ENCODE results near the gene GOLGB1.
A peak's percentile ranks its signal among the peaks of the same experiment; 100 is the strongest.
"Not testable (repeated sequence)": the region's sequence is repeated elsewhere in the genome, so short reads cannot be mapped to it uniquely, and the experiment has no call there.

GOLGB1 gene

GRCh38 chr3:121757087-121757811 lies 7.7 kb upstream of the GOLGB1 start:
- TF ChIP-seq CTCF (conservative IDR thresholded peaks at IDR 0.05; ENCODE audit: low read depth, low read length), result no peak
- no peak overlapping the region for H3K4me3 ChIP-seq (ENCODE audit: low read length)
- no peak for DNase-seq (ENCODE audit: low read depth)

- TF ChIP-seq CTCF (conservative IDR thresholded peaks at IDR 0.05; ENCODE audit: low read depth, low read length), result no peak
- DNase-seq (ENCODE audit: low read depth), result no peak
- no peak overlapping the region for H3K4me3 ChIP-seq (ENCODE audit: low read length)
Measured at GRCh38 chr3:121752772-121753171, 3.2 kb upstream of the GOLGB1 start.

GRCh38 chr3:121752261-121752660 lies 2.7 kb upstream of the GOLGB1 start:
- DNase-seq (ENCODE audit: low read depth), result no peak
- no peak for TF ChIP-seq CTCF (conservative IDR thresholded peaks at IDR 0.05; ENCODE audit: low read depth, low read length)
- no peak overlapping the region for H3K4me3 ChIP-seq (ENCODE audit: low read length)

- TF ChIP-seq CTCF (conservative IDR thresholded peaks at IDR 0.05; ENCODE audit: low read depth, low read length), result no peak
- peak overlapping the region; percentile 90 for H3K4me3 ChIP-seq (ENCODE audit: low read length)
- DNase-seq (ENCODE audit: low read depth), result no peak
Measured at GRCh38 chr3:121750087-121750415, 510 bp upstream of the GOLGB1 start.

GRCh38 chr3:121748680-121749275 lies 763 bp downstream of the GOLGB1 start:
- no peak for TF ChIP-seq CTCF (conservative IDR thresholded peaks at IDR 0.05; ENCODE audit: low read depth, low read length)
- H3K4me3 ChIP-seq (ENCODE audit: low read length), result peak overlapping the region; percentile 90
- DNase-seq (ENCODE audit: low read depth), result peak; percentile 37

GRCh38 chr3:121747976-121748375 lies 1.6 kb downstream of the GOLGB1 start:
- no peak for TF ChIP-seq CTCF (conservative IDR thresholded peaks at IDR 0.05; ENCODE audit: low read depth, low read length)
- peak overlapping the region; percentile 90 for H3K4me3 ChIP-seq (ENCODE audit: low read length)
- DNase-seq (ENCODE audit: low read depth), result no peak

GRCh38 chr3:121743106-121743505 lies 6.4 kb downstream of the GOLGB1 start:
- H3K4me3 ChIP-seq (ENCODE audit: low read length); DNase-seq (ENCODE audit: low read depth): not testable (repeated sequence)

Data from retinal pigment epithelial cell (primary cell).